Measurements from ENCODE around the gene MFSD6.

Gene MFSD6

GRCh38 chr2:190440113-190440512, 32.0 kb downstream of the MFSD6 start:
- no peak for DNase-seq (ENCODE audit: low read depth, low spot score)
- ChIA-PET CTCF (no interaction called here), POLR2A (no interaction called here)
- no peak overlapping the region for H3K4me3 ChIP-seq (ENCODE audit: low read depth, low read length)
- no peak for TF ChIP-seq CTCF (IDR thresholded peaks at IDR 0.05; ENCODE audit: insufficient read depth, low read length, missing control alignments)

GRCh38 chr2:190441564-190441963, 33.4 kb downstream of the MFSD6 start:
- no peak overlapping the region for H3K4me3 ChIP-seq (ENCODE audit: low read depth, low read length)
- no peak for DNase-seq (ENCODE audit: low read depth, low spot score)
- ChIA-PET CTCF (no interaction called here), POLR2A (no interaction called here)
- TF ChIP-seq CTCF (IDR thresholded peaks at IDR 0.05; ENCODE audit: insufficient read depth, low read length, missing control alignments), result no peak

GRCh38 chr2:190443055-190443454, 34.9 kb downstream of the MFSD6 start:
- POLR2A ChIA-PET, result no interaction called here
- DNase-seq (ENCODE audit: low read depth, low spot score), result no peak
- no peak overlapping the region for H3K4me3 ChIP-seq (ENCODE audit: low read depth, low read length)
- no peak for TF ChIP-seq CTCF (IDR thresholded peaks at IDR 0.05; ENCODE audit: insufficient read depth, low read length, missing control alignments)
- CTCF ChIA-PET, result interaction anchor here (1.2 kb wide), 1 partner anchor 9 kb away, joined by 3 read pairs; no protein-coding TSS in a partner anchor

- CTCF ChIA-PET, result no interaction called here
- peak; percentile 14 for DNase-seq (ENCODE audit: low read depth, low spot score)
- no peak overlapping the region for H3K4me3 ChIP-seq (ENCODE audit: low read depth, low read length)
- POLR2A ChIA-PET, result no interaction called here
- TF ChIP-seq CTCF (IDR thresholded peaks at IDR 0.05; ENCODE audit: insufficient read depth, low read length, missing control alignments), result no peak
Observed at GRCh38 chr2:190443778-190444481, 35.8 kb downstream of the MFSD6 start.

- no peak for TF ChIP-seq CTCF (IDR thresholded peaks at IDR 0.05; ENCODE audit: insufficient read depth, low read length, missing control alignments)
- ChIA-PET POLR2A (no interaction called here), CTCF (no interaction called here)
- DNase-seq (ENCODE audit: low read depth, low spot score), result no peak
- no peak overlapping the region for H3K4me3 ChIP-seq (ENCODE audit: low read depth, low read length)
Observed at GRCh38 chr2:190444976-190445375, 36.8 kb downstream of the MFSD6 start.

- no peak for TF ChIP-seq CTCF (IDR thresholded peaks at IDR 0.05; ENCODE audit: insufficient read depth, low read length, missing control alignments)
- H3K4me3 ChIP-seq (ENCODE audit: low read depth, low read length), result no peak overlapping the region
- no peak for DNase-seq (ENCODE audit: low read depth, low spot score)
- ChIA-PET POLR2A (no interaction called here), CTCF (no interaction called here)
Observed at GRCh38 chr2:190446193-190446592, 38.0 kb downstream of the MFSD6 start.

Data from AG04449 (cell line).